Gastrocnemius medialis (tissue), 4 donors: ENCODE results near the gene C1orf116.

Source experiments
- CTCF ChIP-seq, 5 experiments: fragments of 450-650 bp in 3 of 5; fragments of 200-600 bp in 2 of 5; sonication (generic) in 2 of 5; IDR thresholded peaks in 4 of 5; conservative IDR thresholded peaks in 1 of 5; 1 replicate in 4 of 5; 2 replicates in 1 of 5; pipeline ENCODE4 v1.5.1; 2016 to 2019; ENCODE audit warnings: antibody characterized with exemption in 5 of 5, mild to moderate bottlenecking in 3 of 5, moderate library complexity in 3 of 5
- POLR2A ChIP-seq, 2 donors: fragments of 450-650 bp; IDR thresholded peaks; one replicate each; pipeline ENCODE4 v1.6.1; 2017; ENCODE audit warnings: antibody characterized with exemption in 2 of 2, mild to moderate bottlenecking in 2 of 2, moderate library complexity in 2 of 2

- TF ChIP-seq POLR2A (IDR thresholded peaks at IDR 0.05): no peak
- TF ChIP-seq CTCF (IDR thresholded peaks at IDR 0.05 in 4 of 5, conservative IDR thresholded peaks at IDR 0.05 in 1 of 5): no peak
Measured at GRCh38 chr1:207031632-207032264, 808 bp downstream of the C1orf116 start.
